HG02623 (cell line): ENCODE results near the gene GNMT.

Experiments used
- ATAC-seq: cut with Tn5 transposase; IDR thresholded peaks from one replicate; pipeline ENCODE4 v1.9.1; 2021; ENCODE audit warnings: moderate library complexity; ENCODE audit not compliant: unreplicated experiment

GNMT gene

DNA sequence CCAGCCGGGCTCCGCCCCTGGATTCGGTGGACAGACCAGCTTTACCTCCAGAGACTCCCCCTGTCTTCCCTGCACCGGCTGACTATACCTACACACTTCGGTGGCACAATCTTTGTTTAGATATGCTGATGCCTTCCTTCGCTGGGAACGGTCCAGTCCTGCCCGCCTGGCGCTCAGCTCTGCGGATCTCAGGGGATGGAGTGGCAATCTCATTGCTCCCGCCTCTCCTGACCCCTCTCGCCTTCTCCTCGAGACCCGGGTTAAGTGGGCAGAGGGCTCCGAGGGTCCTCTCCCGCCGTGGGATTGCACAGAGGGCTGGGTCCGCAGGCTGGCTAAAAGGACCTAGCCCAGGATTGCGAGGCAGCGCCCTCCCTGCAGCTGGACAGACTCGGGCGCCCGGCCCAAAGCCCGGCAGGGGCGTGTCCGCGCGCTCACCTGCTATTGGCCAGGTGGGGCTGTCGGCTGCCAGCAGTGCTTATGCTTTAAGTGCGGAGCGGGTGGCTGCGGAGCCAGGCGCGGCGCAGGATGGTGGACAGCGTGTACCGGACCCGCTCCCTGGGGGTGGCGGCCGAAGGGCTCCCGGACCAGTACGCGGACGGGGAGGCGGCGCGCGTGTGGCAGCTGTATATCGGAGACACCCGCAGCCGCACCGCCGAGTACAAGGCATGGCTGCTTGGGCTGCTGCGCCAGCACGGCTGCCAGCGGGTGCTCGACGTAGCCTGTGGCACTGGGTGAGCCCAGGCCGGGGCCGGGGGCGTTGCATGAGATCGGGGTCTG is at the start of gene GNMT:
Gene GNMT (plus strand): TSS at position 512 of the 777 bp plus-strand sequence. CDS start 14 bp downstream, at position 526.
- no peak for ATAC-seq

DNA sequence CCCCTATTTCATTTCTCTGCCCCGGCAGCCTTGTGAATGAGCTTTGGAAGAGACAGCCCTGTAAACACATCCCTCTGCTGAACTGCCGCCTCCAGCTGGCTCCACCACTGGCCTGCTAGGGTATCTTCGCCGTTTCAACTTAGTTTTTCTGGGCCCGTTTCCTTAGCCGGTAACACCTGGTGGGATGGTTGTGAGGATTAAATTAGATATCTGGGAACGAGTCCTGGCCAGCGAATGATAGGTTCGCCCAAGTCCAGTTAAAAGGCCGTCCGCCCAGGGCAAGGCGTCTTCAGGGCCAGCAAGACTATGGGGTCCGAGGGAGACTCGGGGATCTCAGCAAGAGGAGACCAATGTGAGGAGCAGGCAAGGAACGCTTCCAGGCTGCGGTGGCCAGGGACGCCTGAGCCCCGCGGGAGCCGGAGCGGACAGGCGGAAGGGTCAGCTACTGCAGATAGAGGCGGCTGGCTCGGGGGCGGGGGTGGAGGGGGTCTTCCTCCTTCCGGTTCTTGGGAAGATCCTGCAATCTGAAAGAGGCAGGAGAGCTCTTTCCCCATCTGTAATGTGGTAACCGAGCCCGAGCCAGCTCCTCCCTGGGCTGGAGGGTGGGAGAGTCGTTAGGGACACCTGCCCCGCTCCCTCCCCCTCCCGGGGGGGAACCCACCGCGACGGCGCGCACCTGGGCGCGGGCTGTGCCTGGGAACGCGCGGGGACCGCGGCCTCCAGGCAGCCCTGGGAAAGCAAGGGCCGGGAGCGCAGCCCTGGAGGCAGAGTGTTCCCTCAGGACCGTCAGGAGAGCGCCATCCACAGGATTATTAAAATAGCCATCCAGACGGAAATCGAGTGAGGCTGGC is 49.2 kb upstream of the GNMT start:
- ATAC-seq: no peak

DNA sequence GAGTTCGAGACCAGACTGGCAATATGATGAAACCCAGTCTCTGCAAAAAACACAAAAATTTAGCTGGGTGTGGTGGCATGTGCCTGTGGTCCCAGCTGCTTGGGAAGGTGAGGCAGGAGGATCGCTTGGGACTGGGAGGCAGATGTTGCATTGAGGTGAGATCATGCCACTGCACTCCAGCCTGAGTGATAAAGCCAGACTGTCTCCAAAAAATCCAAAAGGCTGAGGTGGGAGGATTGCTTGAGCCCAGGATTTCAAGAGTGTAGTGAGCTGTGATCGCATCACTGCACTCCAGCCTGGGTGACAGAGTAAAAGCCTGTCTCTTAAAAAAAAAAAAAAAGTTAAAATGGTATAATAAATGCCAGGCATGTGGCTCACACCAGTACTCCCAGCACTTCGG is 46.0 kb upstream of the GNMT start:
- no peak for ATAC-seq

DNA sequence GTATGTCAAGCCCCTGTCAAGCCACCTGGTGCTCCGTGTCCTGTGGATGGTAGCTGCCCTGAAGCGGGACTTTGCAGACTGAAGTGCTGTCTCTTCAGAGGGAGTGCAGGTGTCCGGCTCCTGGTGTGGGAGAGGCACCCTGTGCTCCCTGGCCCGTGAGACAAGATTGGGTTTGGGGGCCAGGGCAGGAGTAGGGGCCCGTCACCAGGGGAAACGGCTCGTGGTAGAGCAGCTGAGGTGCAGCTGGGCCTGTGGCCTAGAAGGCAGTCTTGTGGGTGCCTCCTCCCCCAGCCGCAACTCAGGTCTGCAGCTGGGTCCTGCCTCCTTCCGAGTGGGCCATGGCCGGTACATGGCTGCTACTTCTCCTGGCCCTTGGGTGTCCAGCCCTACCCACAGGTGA is 44.8 kb upstream of the GNMT start, which contains the start of gene PTCRA:
Gene PTCRA (plus strand): TSS at position 322 of the 400 bp plus-strand sequence. CDS start 17 bp downstream, at position 339.
- no peak for ATAC-seq

DNA sequence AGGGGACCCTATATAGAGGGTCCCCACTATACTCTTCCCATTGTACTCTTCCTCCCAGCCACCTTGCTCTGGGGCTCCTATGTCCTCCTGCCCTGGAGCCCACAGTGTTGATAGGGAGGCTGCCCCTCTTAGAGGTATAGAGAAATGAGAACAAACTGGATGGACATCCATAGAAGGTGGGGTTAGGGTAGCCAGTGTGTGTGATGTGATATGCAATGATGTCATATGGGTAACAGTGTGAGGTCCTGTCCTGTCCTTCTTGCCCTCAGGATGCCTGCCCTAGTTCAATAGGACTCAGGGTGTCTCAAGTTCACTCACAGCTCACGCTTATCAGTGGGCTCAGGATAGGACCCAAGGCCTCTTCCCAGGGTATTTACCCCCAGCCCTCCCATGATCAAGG is 44.3 kb upstream of the GNMT start:
- ATAC-seq: no peak

DNA sequence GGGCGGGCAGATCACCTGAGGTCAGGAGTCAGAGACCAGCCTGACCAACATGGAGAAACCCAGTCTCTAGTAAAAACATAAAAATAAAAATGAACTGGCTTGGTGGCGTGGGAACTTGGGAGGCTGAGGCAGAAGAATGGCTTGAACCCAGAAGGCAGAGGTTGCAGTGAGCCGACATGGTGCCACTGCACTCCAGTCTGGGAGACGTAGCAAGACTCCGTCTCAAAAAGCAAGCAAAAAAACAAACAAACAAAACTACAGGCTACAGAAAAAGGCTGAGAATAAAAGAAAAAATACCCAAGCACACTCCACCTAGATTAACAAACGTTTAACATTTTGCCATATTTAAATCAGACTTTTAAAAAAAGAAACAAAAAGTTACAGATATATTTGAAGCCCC is 38.8 kb upstream of the GNMT start:
- ATAC-seq: no peak

DNA sequence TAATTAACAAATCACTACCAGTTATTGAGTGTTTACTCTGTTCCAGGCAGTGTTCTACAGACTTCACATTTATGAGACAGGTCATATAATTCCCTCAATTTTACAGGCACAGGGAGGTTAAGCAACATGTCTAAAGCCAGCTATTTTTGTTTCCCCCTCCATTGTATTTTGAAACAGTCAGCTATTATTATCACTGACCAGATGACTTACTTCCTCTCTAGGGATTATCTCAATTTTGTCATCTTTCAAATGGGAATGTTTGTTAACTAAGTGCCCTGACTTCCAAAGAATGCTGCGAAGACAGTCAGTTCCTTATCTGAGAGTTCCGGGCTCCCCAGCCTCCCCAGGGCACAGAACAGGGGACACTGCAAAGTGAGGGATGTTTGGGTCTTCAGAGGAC is 36.9 kb upstream of the GNMT start:
- no peak for ATAC-seq

DNA sequence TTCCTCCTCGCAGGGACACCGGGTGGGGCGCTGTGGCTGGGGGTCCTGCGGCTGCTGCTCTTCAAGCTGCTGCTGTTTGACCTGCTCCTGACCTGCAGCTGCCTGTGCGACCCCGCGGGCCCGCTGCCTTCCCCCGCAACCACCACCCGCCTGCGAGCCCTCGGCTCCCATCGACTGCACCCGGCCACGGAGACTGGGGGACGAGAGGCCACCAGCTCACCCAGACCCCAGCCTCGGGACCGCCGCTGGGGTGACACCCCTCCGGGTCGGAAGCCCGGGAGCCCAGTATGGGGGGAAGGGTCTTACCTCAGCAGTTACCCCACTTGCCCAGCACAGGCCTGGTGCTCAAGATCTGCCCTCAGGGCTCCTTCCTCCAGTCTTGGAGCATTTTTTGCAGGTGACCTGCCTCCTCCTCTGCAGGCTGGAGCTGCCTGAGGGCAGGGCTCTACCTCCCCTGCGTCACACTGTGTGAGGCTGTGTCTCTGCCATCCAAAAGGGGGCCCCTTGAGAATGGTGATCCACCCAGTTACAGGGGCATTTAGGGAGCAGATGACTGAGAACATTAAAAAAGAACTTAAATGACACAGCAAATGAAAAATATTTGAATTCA is 35.2 kb upstream of the GNMT start:
- ATAC-seq: no peak

DNA sequence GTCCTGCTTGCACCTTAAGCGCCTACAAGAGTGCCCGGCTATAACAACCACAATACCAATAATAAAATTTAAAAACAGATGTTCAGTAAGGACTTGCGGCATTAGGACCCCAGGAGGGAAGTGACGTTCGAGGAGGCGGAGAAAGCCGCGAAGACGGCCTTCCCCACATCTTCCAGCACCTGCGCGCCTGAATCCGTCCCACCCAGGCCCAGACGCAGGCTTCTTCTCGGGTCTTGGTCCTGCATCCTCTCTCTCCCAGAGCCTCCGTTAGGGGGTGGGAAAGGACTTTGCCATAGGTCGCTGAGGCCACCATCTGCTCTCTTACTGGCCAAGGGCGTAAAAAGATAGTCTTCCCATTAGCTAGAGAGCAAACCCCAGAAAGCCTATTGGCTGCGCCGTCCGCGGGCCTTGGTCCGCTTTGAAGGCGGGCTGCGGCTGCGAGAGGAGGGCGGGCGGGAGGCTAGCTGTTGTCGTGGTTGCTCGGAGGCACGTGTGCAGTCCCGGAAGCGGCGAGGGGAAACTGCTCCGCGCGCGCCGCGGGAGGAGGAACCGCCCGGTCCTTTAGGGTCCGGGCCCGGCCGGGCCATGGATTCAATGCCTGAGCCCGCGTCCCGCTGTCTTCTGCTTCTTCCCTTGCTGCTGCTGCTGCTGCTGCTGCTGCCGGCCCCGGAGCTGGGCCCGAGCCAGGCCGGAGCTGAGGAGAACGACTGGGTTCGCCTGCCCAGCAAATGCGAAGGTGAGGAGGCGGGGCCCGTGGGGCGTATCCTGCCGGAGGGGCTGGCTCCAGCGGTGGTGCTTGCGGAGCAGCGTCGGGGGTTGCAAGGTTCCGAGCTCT is 31.4 kb upstream of the GNMT start, which contains the start of gene CNPY3:
Gene CNPY3 (plus strand): TSS at position 495 of the 835 bp plus-strand sequence. CDS start 91 bp downstream, at position 586.
- ATAC-seq: peak; percentile 75

DNA sequence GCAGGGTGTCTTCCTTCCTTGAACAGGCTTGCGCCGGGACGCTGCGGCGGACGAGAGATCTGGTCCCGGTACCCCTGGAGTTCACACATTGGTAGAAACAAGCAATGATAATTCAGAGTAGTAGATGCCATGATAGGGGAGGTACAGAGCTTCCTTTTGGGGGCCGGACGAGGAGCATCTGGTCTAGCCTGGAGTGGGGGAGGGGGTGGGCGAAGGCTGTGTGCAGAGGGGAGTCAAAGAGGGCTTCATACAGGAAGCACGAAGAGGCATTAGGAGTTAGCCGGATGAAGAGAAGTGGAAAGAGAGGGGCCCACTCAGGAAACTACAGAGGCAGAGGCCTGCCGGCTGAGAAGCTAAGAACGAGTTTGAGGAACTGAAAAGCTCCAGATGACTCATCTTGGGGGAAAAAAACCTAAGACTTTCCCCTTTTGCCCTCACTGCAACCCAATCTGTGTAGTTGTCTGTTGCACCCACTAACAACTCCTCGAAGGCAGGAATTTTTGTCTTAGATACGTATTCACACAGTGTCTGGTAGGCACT is 30.7 kb upstream of the GNMT start:
- ATAC-seq: peak; percentile 36

DNA sequence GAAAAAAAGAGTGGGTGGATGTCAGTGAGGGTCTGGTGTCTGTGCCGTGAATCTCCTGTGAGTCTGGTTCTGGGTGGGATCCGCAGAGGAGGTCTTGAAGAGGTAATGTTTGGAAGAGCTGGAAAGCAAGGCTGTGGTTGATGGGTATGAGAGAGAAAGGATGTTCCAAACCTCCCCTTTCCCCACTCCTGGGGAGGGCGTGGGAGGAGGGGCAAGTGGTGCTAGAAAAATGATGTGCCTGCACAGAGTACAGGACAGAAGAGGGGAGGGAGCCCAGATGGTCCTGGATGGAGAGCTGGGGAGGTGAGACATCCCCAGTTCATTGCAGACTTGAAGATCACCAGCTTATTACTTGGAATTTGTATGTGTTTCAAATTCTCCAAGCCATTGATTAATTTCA is 28.1 kb upstream of the GNMT start:
- no peak for ATAC-seq

DNA sequence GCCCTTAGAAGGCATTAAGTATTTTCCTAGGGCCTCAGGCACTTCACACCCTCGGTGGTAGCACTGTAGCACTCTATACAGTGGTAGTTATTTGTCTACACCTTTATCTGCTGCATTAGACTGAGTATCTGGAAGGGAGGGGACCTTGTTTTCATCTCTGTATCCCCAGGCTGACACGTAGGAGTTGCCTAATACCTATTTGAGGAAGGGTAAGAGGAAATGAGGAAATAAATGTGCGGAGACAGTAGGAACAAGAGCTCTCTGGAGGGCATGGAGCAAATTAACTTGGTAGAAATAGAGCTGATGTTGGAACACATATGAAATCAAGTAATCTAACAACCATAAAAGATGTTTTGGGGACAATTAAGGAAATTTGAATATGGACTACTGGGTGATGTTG is 27.3 kb upstream of the GNMT start:
- ATAC-seq: no peak

DNA sequence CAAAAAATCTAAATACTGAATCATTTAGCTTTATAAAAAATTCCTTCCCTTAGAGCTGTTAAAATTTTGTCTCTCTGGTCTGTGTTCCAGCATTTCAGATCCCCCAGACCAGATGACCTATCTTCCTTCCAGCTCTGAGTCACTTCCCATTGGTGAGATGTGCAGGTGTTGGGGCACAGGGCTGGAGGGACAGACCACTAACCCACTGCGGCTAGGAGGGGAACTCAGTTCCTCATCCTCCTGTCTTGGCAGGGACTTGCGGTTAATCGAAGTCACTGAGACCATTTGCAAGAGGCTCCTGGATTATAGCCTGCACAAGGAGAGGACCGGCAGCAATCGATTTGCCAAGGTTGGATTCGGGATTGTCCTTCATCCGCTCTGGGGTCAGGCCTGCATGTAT is 25.2 kb upstream of the GNMT start:
- no peak for ATAC-seq

DNA sequence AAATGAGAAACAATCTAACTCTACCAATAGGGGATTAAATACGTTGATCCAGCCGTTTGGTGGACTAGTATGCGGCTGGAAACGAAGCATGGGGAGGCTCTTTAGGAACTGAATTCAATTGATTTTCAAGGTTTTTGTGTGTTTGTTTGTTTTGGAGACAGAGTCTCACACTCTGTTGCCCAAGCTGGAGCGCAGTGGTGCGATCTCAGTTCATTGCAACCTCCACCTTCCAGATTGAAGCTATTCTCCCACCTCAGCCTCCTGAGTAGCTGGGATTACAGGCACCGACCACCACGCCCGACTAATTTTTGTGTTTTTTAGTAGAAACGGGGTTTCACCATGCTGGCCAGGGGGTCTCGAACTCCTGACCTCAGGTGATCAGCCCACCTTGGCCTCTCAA is 24.2 kb upstream of the GNMT start:
- no peak for ATAC-seq

DNA sequence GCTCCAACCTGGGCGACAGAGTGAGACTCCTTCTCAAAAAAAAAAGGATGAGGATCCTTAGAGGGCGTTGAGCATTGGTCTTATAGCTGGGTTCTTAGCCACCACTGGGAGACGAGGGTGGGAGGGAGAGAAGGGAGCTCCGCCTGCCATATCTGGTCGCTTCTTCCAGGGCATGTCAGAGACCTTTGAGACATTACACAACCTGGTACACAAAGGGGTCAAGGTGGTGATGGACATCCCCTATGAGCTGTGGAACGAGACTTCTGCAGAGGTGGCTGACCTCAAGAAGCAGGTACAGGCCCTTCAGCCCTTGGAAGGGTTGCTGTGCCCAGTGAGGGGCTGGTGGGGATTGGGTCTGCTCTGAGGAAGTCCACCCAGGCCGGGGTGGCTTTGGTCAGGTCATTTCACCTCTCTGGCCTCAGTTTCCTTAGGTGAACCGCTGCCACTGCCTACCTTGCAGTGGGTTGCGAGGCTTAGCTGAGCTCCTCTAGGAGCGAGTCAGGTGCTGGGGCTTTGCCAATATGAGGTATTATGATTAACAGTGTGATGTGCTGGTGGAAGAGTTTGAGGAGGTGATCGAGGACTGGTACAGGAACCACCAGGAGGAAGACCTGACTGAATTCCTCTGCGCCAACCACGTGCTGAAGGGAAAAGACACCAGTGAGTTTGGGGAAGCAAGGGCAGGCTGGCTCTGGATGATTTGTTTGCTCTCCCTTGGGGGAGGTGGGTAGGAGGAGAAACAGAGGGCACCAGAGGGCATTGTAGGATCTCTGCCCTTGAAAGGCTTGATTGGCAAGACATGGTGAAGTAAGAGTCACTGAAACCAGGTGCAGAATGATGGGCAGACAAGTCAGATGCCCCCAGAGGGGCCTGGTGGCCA is 22.8 kb upstream of the GNMT start:
- no peak for ATAC-seq

DNA sequence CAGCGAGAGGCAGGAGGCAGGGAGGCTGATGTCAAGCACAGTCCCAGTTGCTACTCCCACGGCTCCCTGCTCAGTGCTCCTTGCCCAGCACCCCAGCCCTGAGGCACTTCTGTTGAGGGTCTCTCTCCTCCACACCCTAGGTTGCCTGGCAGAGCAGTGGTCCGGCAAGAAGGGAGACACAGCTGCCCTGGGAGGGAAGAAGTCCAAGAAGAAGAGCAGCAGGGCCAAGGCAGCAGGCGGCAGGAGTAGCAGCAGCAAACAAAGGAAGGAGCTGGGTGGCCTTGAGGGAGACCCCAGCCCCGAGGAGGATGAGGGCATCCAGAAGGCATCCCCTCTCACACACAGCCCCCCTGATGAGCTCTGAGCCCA is 22.1 kb upstream of the GNMT start:
- ATAC-seq: no peak

DNA sequence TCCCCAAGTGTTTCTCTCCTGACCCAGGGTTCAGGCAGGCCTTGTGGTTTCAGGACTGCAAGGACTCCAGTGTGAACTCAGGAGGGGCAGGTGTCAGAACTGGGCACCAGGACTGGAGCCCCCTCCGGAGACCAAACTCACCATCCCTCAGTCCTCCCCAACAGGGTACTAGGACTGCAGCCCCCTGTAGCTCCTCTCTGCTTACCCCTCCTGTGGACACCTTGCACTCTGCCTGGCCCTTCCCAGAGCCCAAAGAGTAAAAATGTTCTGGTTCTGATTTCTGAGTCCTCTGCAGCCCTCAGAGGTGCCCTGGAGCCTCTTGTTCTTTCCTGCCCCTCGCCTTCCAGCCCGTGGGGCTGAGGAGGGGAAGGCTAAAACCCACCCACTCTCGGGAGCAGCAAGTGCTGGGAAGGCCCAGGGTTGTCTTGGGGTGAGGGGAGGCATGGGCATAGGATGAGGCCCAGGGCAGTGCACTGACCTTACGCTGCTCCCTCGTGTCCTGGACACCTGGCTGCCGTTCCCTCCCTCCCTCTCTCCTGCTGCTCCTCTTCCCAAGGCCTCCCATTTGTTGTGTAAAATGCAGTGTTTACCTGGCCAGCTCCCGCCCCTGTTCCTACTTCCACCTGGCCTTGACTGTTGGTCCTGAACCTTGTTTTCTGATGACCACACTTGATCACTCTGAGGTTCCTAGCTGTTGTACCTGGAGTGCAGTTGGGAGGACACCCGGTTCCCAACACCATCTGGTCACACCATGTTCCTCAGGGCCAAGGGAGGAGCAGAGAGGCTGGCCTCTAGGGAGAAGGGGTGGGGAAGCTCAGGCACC is 21.4 kb upstream of the GNMT start:
- ATAC-seq: no peak

DNA sequence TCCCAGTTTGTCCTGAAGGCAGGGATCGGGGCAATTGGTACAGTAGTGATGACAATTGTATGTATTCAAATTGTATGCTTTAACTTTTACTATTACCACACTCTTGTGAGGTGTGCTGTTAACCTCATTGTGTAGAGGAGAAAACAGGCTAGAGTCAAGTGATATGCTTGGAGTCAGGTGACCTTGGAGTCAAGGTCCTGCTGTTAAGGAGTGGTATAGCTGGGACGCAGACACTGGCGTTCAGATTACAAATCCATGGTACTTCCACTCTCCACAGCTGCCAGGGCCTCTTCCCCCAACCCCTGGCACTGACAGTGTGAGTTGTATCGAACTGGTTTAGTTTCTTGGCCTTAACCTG is 20.8 kb upstream of the GNMT start:
- no peak for ATAC-seq
